ENCODE results near the gene SLC2A8. TPM values are rescaled to one million over a fixed set of nuclear protein-coding genes. Genes with fewer than 3 reads are reported as not detected.

The SLC2A8 gene
- total RNA-seq, 1 experiment from 2014 or later, result 16.8 TPM

- Histone ChIP-seq H3K27me3 (ENCODE audit: insufficient read depth, low read length) (peaks cover 39% of the 10 kb centered on the region), H3K4me3 (replicated peaks in 1 of 2; ENCODE audit: low read depth in 1 of 2, low read length in 2 of 2) (peak overlapping the region in 1 of 2 experiments; percentile 20; a peak in 2 of 4 replicates), H2AFZ (ENCODE audit: low read depth, low read length, poor library complexity, severe bottlenecking) (peak overlapping the region; percentile 20), H3K4me1 (ENCODE audit: control insufficient read depth in 1 of 2, insufficient read depth in 2 of 2, low read length in 2 of 2) (peaks cover 37 to 45% of the 10 kb centered on the region in 2 experiments), H3K9me3 (ENCODE audit: control insufficient read depth in 1 of 2, insufficient read depth in 1 of 2, low read depth in 1 of 2, low read length in 2 of 2) (no peaks in the 10 kb centered on the region), H3K79me2 (ENCODE audit: insufficient read depth, low read length) (no peaks in the 10 kb centered on the region), H3K36me3 (ENCODE audit: control insufficient read depth in 1 of 2, insufficient read depth in 2 of 2, low read length in 2 of 2) (no peaks in the 10 kb centered on the region), H3K9me2 (ENCODE audit: insufficient read depth) (no peaks in the 10 kb centered on the region), H3K9ac (ENCODE audit: low read length) (peak overlapping the region; percentile 30), H4K20me1 (ENCODE audit: insufficient read depth) (no peaks in the 10 kb centered on the region), H3K4me2 (ENCODE audit: low read length) (peak overlapping the region; percentile 66), H3K27ac (ENCODE audit: low read depth, low read length) (peak overlapping the region; percentile 32; the same call in 1 of the 2 replicates)
- no TSS peak for BruUV-seq (replicated peaks)
- peak; percentile 88 for ATAC-seq
- CTCF ChIA-PET, result no interaction called here
- DNase-seq (ENCODE audit: low read depth, low spot score), result peak; percentile 86
- intact Hi-C loops (cut with micrococcal nuclease), result no loop called here
- RAD21 ChIA-PET (ENCODE audit: low non-redundant PET in 1 of 2, low total read pairs in 2 of 2, uncharacterized antibody in 2 of 2, unreplicated experiment in 2 of 2), result interaction anchor here (0.7 to 0.9 kb wide), 2 partner anchors 27 to 173 kb away, joined by 3 read pairs; no protein-coding TSS in a partner anchor
- POLR2A ChIA-PET, result interaction anchor here (1.7 kb wide), 1 partner anchor 9 kb away, joined by 5 read pairs; the partner anchor contains the start of gene SLC2A8
- TF ChIP-seq REST (IDR thresholded peaks at IDR 0.05; ENCODE audit: low read depth), result no peak
- TF ChIP-seq ZNF274 (IDR thresholded peaks at IDR 0.05; ENCODE audit: low read depth, low read length), result no peak
- TF ChIP-seq MAX (IDR thresholded peaks at IDR 0.05), result peak; percentile 85
- TF ChIP-seq ELF1 (IDR thresholded peaks at IDR 0.05; ENCODE audit: borderline replicate concordance, low read depth), result no peak
- TF ChIP-seq EZH2 (IDR thresholded peaks at IDR 0.05), result no peak
- no peak for TF ChIP-seq ZFX (IDR thresholded peaks at IDR 0.05)
- no peak for TF ChIP-seq YY1 (IDR thresholded peaks at IDR 0.05; ENCODE audit: extremely low read depth, insufficient replicate concordance, low read depth, low read length)
- TF ChIP-seq POLR2AphosphoS5 (IDR thresholded peaks at IDR 0.05; ENCODE audit: low read depth, low read length), result peak; percentile 49
- peak; percentile 85 for TF ChIP-seq CBX3 (IDR thresholded peaks at IDR 0.05; ENCODE audit: low read depth)
- peak; percentile 89 for TF ChIP-seq SIN3A (IDR thresholded peaks at IDR 0.05; ENCODE audit: low read depth)
- TF ChIP-seq SRF (IDR thresholded peaks at IDR 0.05; ENCODE audit: low read depth), result 0 out of 2 replicates have a peak, but pooled peaks have one; percentile 52
- TF ChIP-seq, protein P1, sequence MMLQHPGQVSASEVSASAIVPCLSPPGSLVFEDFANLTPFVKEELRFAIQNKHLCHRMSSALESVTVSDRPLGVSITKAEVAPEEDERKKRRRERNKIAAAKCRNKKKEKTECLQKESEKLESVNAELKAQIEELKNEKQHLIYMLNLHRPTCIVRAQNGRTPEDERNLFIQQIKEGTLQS (IDR thresholded peaks at IDR 0.05), result no peak; the same call in 1 of the 2 replicates
- no peak for TF ChIP-seq CTCF (IDR thresholded peaks at IDR 0.05 in 2 of 3, conservative IDR thresholded peaks at IDR 0.05 in 1 of 3; ENCODE audit: borderline replicate concordance in 1 of 3, insufficient read depth in 1 of 3, low read depth in 2 of 3, low read length in 2 of 3)
- peak; percentile 84 for TF ChIP-seq FOSL1 (IDR thresholded peaks at IDR 0.05; ENCODE audit: low read depth)
- peak; percentile 93 for TF ChIP-seq CEBPB (IDR thresholded peaks at IDR 0.05; ENCODE audit: low read depth)
- TF ChIP-seq, protein P2, sequence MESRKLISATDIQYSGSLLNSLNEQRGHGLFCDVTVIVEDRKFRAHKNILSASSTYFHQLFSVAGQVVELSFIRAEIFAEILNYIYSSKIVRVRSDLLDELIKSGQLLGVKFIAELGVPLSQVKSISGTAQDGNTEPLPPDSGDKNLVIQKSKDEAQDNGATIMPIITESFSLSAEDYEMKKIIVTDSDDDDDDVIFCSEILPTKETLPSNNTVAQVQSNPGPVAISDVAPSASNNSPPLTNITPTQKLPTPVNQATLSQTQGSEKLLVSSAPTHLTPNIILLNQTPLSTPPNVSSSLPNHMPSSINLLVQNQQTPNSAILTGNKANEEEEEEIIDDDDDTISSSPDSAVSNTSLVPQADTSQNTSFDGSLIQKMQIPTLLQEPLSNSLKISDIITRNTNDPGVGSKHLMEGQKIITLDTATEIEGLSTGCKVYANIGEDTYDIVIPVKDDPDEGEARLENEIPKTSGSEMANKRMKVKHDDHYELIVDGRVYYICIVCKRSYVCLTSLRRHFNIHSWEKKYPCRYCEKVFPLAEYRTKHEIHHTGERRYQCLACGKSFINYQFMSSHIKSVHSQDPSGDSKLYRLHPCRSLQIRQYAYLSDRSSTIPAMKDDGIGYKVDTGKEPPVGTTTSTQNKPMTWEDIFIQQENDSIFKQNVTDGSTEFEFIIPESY (IDR thresholded peaks at IDR 0.05; ENCODE audit: extremely low read depth, insufficient replicate concordance, low read length), result no peak
- TF ChIP-seq EGR1 (IDR thresholded peaks at IDR 0.05; ENCODE audit: low read depth), result 0 out of 2 replicates have a peak, but pooled peaks have one; percentile 12
- peak; percentile 88 for TF ChIP-seq SP1 (IDR thresholded peaks at IDR 0.05; ENCODE audit: low read depth)
Observed at GRCh38 chr9:127388037-127388855, 8.7 kb upstream of the SLC2A8 start.
